NCI-H187 (cell line): ENCODE measurements around the gene TRMT2B.
"Not testable (repeated sequence)": the region's sequence is repeated elsewhere in the genome, so short reads cannot be mapped to it uniquely, and the experiment has no call there.

Experiments used
- DNase-seq, 2 experiments: peaks; one replicate each; lab custom pipeline; 2025; lab: John Stamatoyannopoulos, UW

Gene TRMT2B

DNA sequence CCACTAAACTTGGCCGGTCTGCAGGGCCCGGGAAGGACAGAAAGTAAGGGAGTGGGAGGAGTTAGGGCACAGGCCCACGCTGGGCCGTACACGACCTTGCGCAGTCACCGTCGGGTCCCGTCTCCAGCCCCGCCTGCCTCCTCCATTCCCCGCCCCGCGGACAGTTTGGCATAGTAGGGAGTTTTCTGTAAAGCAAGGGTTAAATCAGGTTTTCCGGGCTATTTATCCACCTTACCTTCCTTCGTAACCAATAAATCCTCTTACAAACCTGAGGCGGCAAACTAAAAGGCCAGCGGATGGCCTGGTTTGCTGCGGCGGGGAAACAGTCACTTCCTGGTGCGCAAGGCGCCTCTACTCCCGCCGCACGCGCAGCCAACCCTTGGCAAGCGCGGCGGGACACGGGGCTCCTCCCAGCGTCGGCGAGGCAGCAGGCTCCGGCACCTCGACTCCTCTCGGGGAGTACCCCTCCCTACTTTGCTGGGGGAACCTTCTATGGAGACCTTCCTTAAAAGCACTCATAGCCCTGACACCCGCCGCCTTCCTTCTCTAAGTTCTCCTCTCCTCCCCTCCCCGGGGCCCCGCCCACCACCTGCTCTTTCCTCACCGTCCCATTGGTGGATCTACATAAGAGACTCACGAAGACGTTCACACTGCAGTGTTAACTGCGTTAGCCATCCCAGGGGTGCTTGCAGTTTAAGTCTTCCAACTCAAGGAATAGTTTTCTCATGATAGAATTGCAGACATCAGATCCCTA lies at the start of gene TRMT2B:
Gene TRMT2B, minus strand, starts transcription at position 563 of the 754 bp plus-strand sequence. CDS start 9,822 bp downstream, outside the sequence.
- peak; percentile 28 to 51 for DNase-seq

- DNase-seq = peak; percentile 81 to 89
Observed at GRCh38 chrX:101097546-101098453, 45.9 kb upstream of the TRMT2B start, which contains the start of gene CENPI. TSS of gene CENPI (plus strand) at chrX:101098204. CDS start at chrX:101101071, 2,867 bp downstream.

DNA sequence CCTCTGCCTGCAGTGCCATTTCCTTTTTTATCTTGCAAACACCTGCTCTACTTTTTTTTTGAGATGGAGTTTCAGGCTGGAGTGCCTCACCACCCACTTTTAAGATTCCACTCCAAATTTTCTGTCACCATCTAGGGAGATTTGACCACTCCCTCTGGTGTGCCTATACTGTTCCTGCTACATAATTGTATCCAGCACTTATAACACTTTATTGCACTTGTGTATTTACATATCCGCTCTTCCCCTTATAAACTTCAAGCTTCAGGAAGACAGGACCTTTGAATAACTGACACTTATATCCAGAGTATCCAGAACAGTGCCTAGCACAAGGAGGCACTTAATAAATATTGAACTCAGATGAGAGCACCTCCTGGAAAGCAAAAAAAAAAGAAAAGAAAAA lies 39.9 kb upstream of the TRMT2B start:
- DNase-seq = no peak

DNA sequence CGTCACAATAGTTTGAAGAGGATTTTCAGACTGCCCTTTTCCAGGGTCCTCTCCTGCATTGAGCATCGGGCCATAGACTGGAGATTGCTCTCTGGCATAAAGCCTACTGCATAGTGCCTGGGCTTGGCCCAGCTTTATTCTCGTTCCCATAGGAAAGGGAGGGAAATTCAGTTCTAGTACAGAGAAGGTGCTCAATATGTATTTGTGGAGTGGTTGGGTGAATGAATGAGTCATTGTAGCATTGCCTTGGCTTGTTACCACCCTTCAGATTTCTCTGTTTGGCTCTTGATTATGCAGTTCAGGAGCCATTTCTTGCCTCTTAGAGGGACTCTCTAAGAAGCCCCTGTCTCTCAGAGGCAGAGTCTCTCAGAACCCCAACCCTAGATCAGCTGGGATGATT lies 29.3 kb upstream of the TRMT2B start:
- no peak for DNase-seq

- no peak for DNase-seq
Observed at GRCh38 chrX:101080326-101081124, 28.6 kb upstream of the TRMT2B start.

GRCh38 chrX:101079736-101080270 lies 27.9 kb upstream of the TRMT2B start:
- DNase-seq = no peak

DNA sequence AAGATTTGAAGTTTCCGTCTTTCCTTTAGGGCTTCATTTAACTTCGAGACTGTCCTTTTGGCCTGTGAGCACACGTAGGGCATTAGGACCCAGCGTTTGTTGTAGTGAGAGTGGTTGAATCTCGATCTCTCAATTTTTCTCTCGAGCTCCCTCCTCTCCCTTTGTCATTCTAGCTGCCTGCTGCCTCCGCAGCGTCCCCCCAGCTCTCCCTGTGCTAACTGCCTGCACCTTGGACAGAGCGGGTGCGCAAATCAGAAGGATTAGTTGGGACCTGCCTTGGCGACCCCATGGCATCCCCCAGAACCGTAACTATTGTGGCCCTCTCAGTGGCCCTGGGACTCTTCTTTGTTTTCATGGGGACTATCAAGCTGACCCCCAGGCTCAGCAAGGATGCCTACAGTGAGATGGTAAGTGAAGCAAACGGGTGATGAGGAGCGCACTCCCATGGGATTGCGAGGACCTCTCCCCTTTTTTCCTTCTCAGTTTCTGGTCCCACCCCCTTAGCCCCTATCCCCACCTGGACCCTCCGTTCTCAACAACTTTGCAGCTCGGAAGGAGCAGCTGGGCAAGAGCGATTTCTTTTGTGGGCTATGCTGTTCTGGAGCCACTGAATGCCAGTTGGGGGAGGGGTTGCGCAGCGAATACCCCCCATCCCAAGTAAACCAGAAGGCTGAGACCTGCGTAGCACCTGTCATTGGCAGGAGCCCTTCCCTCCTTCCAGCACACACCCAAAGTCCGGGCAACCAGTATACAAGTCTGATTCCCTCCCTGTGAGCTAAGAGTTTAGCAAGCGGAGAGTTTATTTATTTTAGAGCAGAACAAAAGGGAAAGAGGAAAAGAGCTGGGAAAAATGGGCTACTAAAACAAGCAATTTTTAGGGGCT lies 27.0 kb upstream of the TRMT2B start, which contains the start of gene TMEM35A:
Gene TMEM35A, plus strand, starts transcription at position 164 of the 883 bp plus-strand sequence. Its CDS starts 124 bp downstream, at position 288.
- DNase-seq = no peak

- no peak for DNase-seq
Observed at GRCh38 chrX:101071582-101071981, 19.7 kb upstream of the TRMT2B start.

DNA sequence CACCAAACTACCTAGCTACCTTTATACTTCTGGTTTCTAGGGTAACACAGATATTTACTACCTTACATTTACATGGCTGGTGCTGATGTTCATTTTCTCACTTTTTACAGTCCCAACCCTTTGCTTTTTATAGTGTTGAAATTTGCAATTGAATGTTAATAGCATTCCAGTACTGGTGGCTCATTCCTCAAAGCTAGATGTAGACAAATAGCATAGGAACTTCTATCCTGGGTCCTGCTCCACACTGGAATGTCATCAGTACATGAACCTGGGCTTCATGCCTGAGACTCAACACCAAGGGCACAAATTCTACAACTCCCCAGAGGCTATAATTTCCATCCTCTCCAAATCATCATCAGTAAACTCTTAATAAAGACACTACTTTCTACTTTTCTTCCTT lies 10.3 kb upstream of the TRMT2B start:
- no peak for DNase-seq

DNA sequence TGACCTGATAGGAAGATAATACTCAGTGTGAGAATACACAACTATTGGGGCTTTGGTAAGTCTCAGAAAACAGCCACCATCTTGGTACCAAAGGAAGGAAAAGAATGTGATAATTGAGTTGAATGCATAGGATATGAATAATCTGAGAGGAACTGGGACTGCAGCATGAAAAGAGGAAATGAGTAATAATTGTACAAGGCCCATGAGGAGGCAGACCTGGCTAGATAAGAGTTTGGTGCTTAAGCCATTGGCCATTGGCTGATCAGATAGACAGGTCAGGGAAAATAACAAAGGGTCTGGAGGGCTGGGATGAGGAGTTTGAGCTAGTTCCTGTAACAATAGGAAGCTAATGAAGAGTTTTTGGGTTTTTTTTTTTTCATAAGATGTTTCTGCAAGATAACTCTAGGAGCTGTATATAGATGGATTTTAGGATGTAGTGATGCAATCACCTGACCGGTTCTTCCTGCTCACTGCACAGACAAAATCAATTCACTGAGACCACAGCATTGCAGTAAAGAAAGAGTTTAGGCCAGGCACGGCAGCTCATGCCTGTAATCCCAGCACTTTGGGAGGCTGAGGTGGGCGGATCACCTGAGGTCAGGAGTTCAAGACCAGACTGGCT lies 5.3 kb upstream of the TRMT2B start:
- DNase-seq = no peak

- not testable (repeated sequence) for DNase-seq
Observed at GRCh38 chrX:101056551-101056950, 4.6 kb upstream of the TRMT2B start.

GRCh38 chrX:101051153-101051548 lies 760 bp downstream of the TRMT2B start:
- no peak for DNase-seq

- no peak for DNase-seq
Observed at GRCh38 chrX:101040197-101040596, 11.7 kb downstream of the TRMT2B start.

GRCh38 chrX:101037231-101037630 lies 14.7 kb downstream of the TRMT2B start:
- DNase-seq = no peak

DNA sequence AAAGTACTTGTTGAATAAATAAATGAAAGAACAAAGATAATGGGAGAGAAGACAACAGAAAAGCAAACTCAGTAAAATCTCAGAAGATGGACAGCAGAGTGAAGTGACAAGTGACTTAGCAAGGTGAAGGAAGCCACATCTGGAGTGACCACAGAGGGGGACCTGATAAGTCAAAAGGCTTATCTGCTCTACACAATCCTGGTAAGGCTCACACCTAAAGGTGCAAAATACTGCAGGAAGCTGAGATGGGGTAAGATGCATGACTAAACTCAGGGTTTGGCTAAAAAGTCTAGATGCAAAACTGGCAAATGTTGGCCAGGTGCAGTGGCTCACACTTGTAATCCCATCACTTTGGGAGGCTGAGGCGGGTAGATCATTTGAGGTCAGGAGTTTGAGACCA lies 22.2 kb downstream of the TRMT2B start:
- DNase-seq = no peak

DNA sequence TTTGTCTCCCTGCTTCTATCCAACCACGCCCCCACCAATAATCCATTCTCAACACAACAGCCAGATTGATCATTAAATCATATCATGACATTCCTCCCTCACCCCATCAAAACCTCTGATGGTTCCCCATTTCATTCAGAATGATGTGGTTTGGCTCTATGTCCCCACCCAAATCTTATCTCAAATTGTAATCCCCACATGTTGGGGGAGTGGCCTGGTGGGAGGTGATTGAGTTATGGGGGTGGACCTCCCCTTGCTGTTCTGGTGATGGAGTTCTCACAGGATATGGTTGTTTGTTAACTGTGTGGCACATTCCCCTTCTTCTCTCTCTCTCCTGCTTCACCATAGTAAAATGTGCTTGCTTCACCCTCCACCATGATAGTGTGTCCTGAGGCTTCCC lies 23.3 kb downstream of the TRMT2B start:
- no peak for DNase-seq

- DNase-seq = no peak
Observed at GRCh38 chrX:101025126-101025525, 26.8 kb downstream of the TRMT2B start.

DNA sequence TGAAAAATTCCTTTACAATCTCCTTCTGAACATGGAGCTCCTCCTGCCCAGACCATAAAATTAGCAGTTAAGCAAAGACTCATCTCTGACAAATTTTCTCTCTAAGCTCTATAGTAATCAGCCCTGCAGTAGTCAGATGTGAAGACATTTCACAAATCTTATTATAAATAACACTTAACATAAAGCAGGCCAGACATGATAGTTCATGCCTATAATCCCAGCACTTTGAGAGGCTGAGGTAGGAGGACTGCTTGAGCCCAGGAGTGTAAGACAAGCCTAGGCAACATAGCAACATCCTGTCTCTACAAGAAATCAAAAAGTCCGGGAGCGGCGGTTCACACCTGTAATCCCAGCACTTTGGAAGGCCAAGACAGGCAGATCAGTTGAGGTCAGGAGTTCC lies 29.9 kb downstream of the TRMT2B start:
- DNase-seq = no peak

- DNase-seq = not testable (repeated sequence)
Observed at GRCh38 chrX:101012031-101012430, 39.9 kb downstream of the TRMT2B start.

DNA sequence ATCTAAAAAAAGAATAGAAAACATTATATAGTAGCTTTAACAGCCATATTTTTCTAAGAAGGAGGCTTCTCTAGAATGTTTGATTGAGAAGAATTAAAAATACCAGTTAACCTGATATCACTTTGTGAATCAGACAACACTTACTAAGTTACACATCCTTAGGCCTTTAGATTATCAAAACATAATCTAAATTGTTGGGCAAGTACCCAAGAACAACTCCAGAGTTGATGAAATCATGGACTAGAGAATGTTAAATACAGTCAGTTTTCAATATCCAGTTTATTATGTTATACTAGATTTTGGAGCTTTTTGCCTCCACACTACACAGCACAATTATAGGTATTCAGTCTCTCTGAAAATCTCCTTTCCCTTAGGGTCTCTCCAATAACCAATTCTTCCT lies 42.8 kb downstream of the TRMT2B start:
- no peak for DNase-seq
